ENCODE data around the gene SLIRP. TPM values are rescaled to one million over a fixed set of nuclear protein-coding genes. Genes with fewer than 3 reads are reported as not detected.
A peak's percentile ranks its signal among the peaks of the same experiment; 100 is the strongest.
"Not testable (repeated sequence)": the region's sequence is repeated elsewhere in the genome, so short reads cannot be mapped to it uniquely, and the experiment has no call there.

Gene SLIRP
- total RNA-seq (187 TPM), polyA plus RNA-seq (223 TPM)
- long read RNA-seq, donor 1, transcript SLIRP-209 (4 exons, 408 nt): major isoform, 16 of 17 reads
- long read RNA-seq, donor 1, partial matches to known transcripts: 0 of 17 reads
- long read RNA-seq, donor 1, other reads (novel, unspliced or antisense): 0 of 17 reads
- long read RNA-seq, donor 2: 0 reads
- long read RNA-seq, donor 3, transcript SLIRP-201 (4 exons, 394 nt): minor isoform, 12 of 354 reads
- long read RNA-seq, donor 3, transcript SLIRP-209 (4 exons, 408 nt): major isoform, 195 of 354 reads
- long read RNA-seq, donor 3, partial matches to known transcripts: 104 of 354 reads
- long read RNA-seq, donor 3, other reads (novel, unspliced or antisense): 31 of 354 reads
- long read RNA-seq, donor 4, transcript SLIRP-209 (4 exons, 408 nt): major isoform, 64 of 78 reads
- long read RNA-seq, donor 4, partial matches to known transcripts: 7 of 78 reads
- long read RNA-seq, donor 4, other reads (novel, unspliced or antisense): 0 of 78 reads
- long read RNA-seq, donor 5, transcript SLIRP-201 (4 exons, 394 nt): minor isoform, 10 of 317 reads
- long read RNA-seq, donor 5, transcript SLIRP-209 (4 exons, 408 nt): major isoform, 267 of 317 reads
- long read RNA-seq, donor 5, transcript SLIRP-207 (3 exons, 729 nt): minor isoform, 8 of 317 reads
- long read RNA-seq, donor 5, transcript SLIRP-202 (4 exons, 285 nt): minor isoform, 5 of 317 reads
- long read RNA-seq, donor 5, partial matches to known transcripts: 14 of 317 reads
- long read RNA-seq, donor 5, other reads (novel, unspliced or antisense): 6 of 317 reads
- long read RNA-seq, donor 6, transcript SLIRP-209 (4 exons, 408 nt): major isoform, 70 of 76 reads
- long read RNA-seq, donor 6, partial matches to known transcripts: 0 of 76 reads
- long read RNA-seq, donor 6, other reads (novel, unspliced or antisense): 0 of 76 reads
- long read RNA-seq, donor 7, transcript SLIRP-209 (4 exons, 408 nt): major isoform, 112 of 119 reads
- long read RNA-seq, donor 7, partial matches to known transcripts: 0 of 119 reads
- long read RNA-seq, donor 7, other reads (novel, unspliced or antisense): 0 of 119 reads
- long read RNA-seq, donor 8, transcript SLIRP-209 (4 exons, 408 nt): major isoform, 36 of 62 reads
- long read RNA-seq, donor 8, partial matches to known transcripts: 12 of 62 reads
- long read RNA-seq, donor 8, other reads (novel, unspliced or antisense): 11 of 62 reads
- long read RNA-seq, donor 9, transcript SLIRP-209 (4 exons, 408 nt): major isoform, 70 of 77 reads
- long read RNA-seq, donor 9, partial matches to known transcripts: 0 of 77 reads
- long read RNA-seq, donor 9, other reads (novel, unspliced or antisense): 0 of 77 reads
- long read RNA-seq, donor 10, transcript SLIRP-209 (4 exons, 408 nt): major isoform, 62 of 69 reads
- long read RNA-seq, donor 10, partial matches to known transcripts: 0 of 69 reads
- long read RNA-seq, donor 10, other reads (novel, unspliced or antisense): 0 of 69 reads

GRCh38 chr14:77707724-77708408 lies at the start of gene SLIRP, which contains the start of gene ALKBH1:
Gene SLIRP (plus strand): TSS chr14:77708103. CDS start chr14:77708112, 9 bp downstream.
Gene ALKBH1 (minus strand): TSS chr14:77708023. CDS start chr14:77708004, 19 bp downstream.
- no peaks in the 10 kb centered on the region for H3K27me3 ChIP-seq (ENCODE audit: control insufficient read depth in 2 of 2, insufficient read depth in 1 of 2, low read length in 1 of 2)
- peaks cover 7 to 12% of the 10 kb centered on the region in 2 donors for H3K4me1 ChIP-seq (ENCODE audit: control insufficient read depth in 2 of 2, insufficient read depth in 2 of 2, low read length in 2 of 2)
- H3K36me3 ChIP-seq (ENCODE audit: control insufficient read depth in 2 of 2, insufficient read depth in 2 of 2, low read length in 1 of 2): peaks cover 25 to 41% of the 10 kb centered on the region in 2 donors
- H3K9me3 ChIP-seq (ENCODE audit: control insufficient read depth in 2 of 2, insufficient read depth in 1 of 2, low read length in 1 of 2): no peaks in the 10 kb centered on the region
- DNase-seq (ENCODE audit: low read depth in 6 of 9, low spot score in 9 of 9): peak; percentile 77 to 97 (median 85)
- WGBS: under 1% methylated on average over 49 of the region's 49 CpGs
- H3K4me3 ChIP-seq (ENCODE audit: low read length in 2 of 2): peak within 1 kb of the TSS; percentile 66 to 95
- H3K27ac ChIP-seq (ENCODE audit: low read depth in 1 of 2, low read length in 1 of 2): peak within 1 kb of the TSS; percentile 39 to 67

GRCh38 chr14:77659831-77660230 lies 48.1 kb upstream of the SLIRP start:
- Histone ChIP-seq H3K9me3 (ENCODE audit: control insufficient read depth in 2 of 2, insufficient read depth in 1 of 2, low read length in 1 of 2) (no peaks in the 10 kb centered on the region), H3K4me1 (ENCODE audit: control insufficient read depth in 2 of 2, insufficient read depth in 2 of 2, low read length in 2 of 2) (no peaks in the 10 kb centered on the region), H3K36me3 (ENCODE audit: control insufficient read depth in 2 of 2, insufficient read depth in 2 of 2, low read length in 1 of 2) (no peaks in the 10 kb centered on the region), H3K27me3 (ENCODE audit: control insufficient read depth in 2 of 2, insufficient read depth in 1 of 2, low read length in 1 of 2) (no peaks in the 10 kb centered on the region), H3K27ac (ENCODE audit: low read depth in 1 of 2, low read length in 1 of 2) (no peak overlapping the region), H3K4me3 (ENCODE audit: low read length in 2 of 2) (no peak overlapping the region)
- WGBS: 94% methylated on average over 2 of the region's 2 CpGs
- no peak for DNase-seq (ENCODE audit: low read depth in 6 of 9, low spot score in 9 of 9)

GRCh38 chr14:77660754-77661153 lies 47.1 kb upstream of the SLIRP start:
- Histone ChIP-seq H3K27ac (ENCODE audit: low read depth in 1 of 2, low read length in 1 of 2) (no peak overlapping the region), H3K4me1 (ENCODE audit: control insufficient read depth in 2 of 2, insufficient read depth in 2 of 2, low read length in 2 of 2) (no peaks in the 10 kb centered on the region), H3K4me3 (ENCODE audit: low read length in 2 of 2) (no peak overlapping the region), H3K9me3 (ENCODE audit: control insufficient read depth in 2 of 2, insufficient read depth in 1 of 2, low read length in 1 of 2) (no peaks in the 10 kb centered on the region), H3K27me3 (ENCODE audit: control insufficient read depth in 2 of 2, insufficient read depth in 1 of 2, low read length in 1 of 2) (no peaks in the 10 kb centered on the region), H3K36me3 (ENCODE audit: control insufficient read depth in 2 of 2, insufficient read depth in 2 of 2, low read length in 1 of 2) (no peaks in the 10 kb centered on the region)
- DNase-seq (ENCODE audit: low read depth in 6 of 9, low spot score in 9 of 9): no peak
- 94% methylated on average over 7 of the region's 7 CpGs for WGBS

- not testable (repeated sequence) for H3K27me3 ChIP-seq (ENCODE audit: control insufficient read depth in 2 of 2, insufficient read depth in 1 of 2, low read length in 1 of 2); DNase-seq (ENCODE audit: low read depth in 6 of 9, low spot score in 9 of 9); H3K4me1 ChIP-seq (ENCODE audit: control insufficient read depth in 2 of 2, insufficient read depth in 2 of 2, low read length in 2 of 2); H3K27ac ChIP-seq (ENCODE audit: low read depth in 1 of 2, low read length in 1 of 2); H3K36me3 ChIP-seq (ENCODE audit: control insufficient read depth in 2 of 2, insufficient read depth in 2 of 2, low read length in 1 of 2); H3K4me3 ChIP-seq (ENCODE audit: low read length in 2 of 2); H3K9me3 ChIP-seq (ENCODE audit: control insufficient read depth in 2 of 2, insufficient read depth in 1 of 2, low read length in 1 of 2)
- WGBS: 91% methylated on average over 9 of the region's 9 CpGs
These were observed 46.3 kb upstream of the SLIRP start for GRCh38 chr14:77661562-77661961.

- H3K9me3 ChIP-seq (ENCODE audit: control insufficient read depth in 2 of 2, insufficient read depth in 1 of 2, low read length in 1 of 2): no peaks in the 10 kb centered on the region
- H3K4me3 ChIP-seq (ENCODE audit: low read length in 2 of 2): no peak overlapping the region
- no peaks in the 10 kb centered on the region for H3K4me1 ChIP-seq (ENCODE audit: control insufficient read depth in 2 of 2, insufficient read depth in 2 of 2, low read length in 2 of 2)
- no peaks in the 10 kb centered on the region for H3K36me3 ChIP-seq (ENCODE audit: control insufficient read depth in 2 of 2, insufficient read depth in 2 of 2, low read length in 1 of 2)
- no peaks in the 10 kb centered on the region for H3K27me3 ChIP-seq (ENCODE audit: control insufficient read depth in 2 of 2, insufficient read depth in 1 of 2, low read length in 1 of 2)
- no peak for DNase-seq (ENCODE audit: low read depth in 6 of 9, low spot score in 9 of 9)
- 86% methylated on average over 6 of the region's 6 CpGs for WGBS
- H3K27ac ChIP-seq (ENCODE audit: low read depth in 1 of 2, low read length in 1 of 2): no peak overlapping the region
These were observed 44.6 kb upstream of the SLIRP start for GRCh38 chr14:77663293-77663692.

GRCh38 chr14:77667331-77667730 lies 40.6 kb upstream of the SLIRP start:
- H3K9me3 ChIP-seq (ENCODE audit: control insufficient read depth in 2 of 2, insufficient read depth in 1 of 2, low read length in 1 of 2): no peaks in the 10 kb centered on the region
- H3K36me3 ChIP-seq (ENCODE audit: control insufficient read depth in 2 of 2, insufficient read depth in 2 of 2, low read length in 1 of 2): peaks cover 0 to 3% of the 10 kb centered on the region in 2 donors
- H3K27ac ChIP-seq (ENCODE audit: low read depth in 1 of 2, low read length in 1 of 2): no peak overlapping the region
- H3K4me3 ChIP-seq (ENCODE audit: low read length in 2 of 2): no peak overlapping the region
- no peaks in the 10 kb centered on the region for H3K4me1 ChIP-seq (ENCODE audit: control insufficient read depth in 2 of 2, insufficient read depth in 2 of 2, low read length in 2 of 2)
- DNase-seq (ENCODE audit: low read depth in 6 of 9, low spot score in 9 of 9): no peak
- H3K27me3 ChIP-seq (ENCODE audit: control insufficient read depth in 2 of 2, insufficient read depth in 1 of 2, low read length in 1 of 2): no peaks in the 10 kb centered on the region

- H3K4me3 ChIP-seq (ENCODE audit: low read length in 2 of 2): no peak overlapping the region
- no peaks in the 10 kb centered on the region for H3K9me3 ChIP-seq (ENCODE audit: control insufficient read depth in 2 of 2, insufficient read depth in 1 of 2, low read length in 1 of 2)
- H3K4me1 ChIP-seq (ENCODE audit: control insufficient read depth in 2 of 2, insufficient read depth in 2 of 2, low read length in 2 of 2): no peaks in the 10 kb centered on the region
- H3K27ac ChIP-seq (ENCODE audit: low read depth in 1 of 2, low read length in 1 of 2): no peak overlapping the region
- peaks cover 21 to 33% of the 10 kb centered on the region in 2 donors for H3K36me3 ChIP-seq (ENCODE audit: control insufficient read depth in 2 of 2, insufficient read depth in 2 of 2, low read length in 1 of 2)
- DNase-seq (ENCODE audit: low read depth in 6 of 9, low spot score in 9 of 9): no peak
- no peaks in the 10 kb centered on the region for H3K27me3 ChIP-seq (ENCODE audit: control insufficient read depth in 2 of 2, insufficient read depth in 1 of 2, low read length in 1 of 2)
These were observed 34.7 kb upstream of the SLIRP start for GRCh38 chr14:77673193-77673592.

GRCh38 chr14:77674931-77675330 lies 33.0 kb upstream of the SLIRP start:
- Histone ChIP-seq H3K4me1 (ENCODE audit: control insufficient read depth in 2 of 2, insufficient read depth in 2 of 2, low read length in 2 of 2) (no peaks in the 10 kb centered on the region), H3K9me3 (ENCODE audit: control insufficient read depth in 2 of 2, insufficient read depth in 1 of 2, low read length in 1 of 2) (no peaks in the 10 kb centered on the region), H3K27me3 (ENCODE audit: control insufficient read depth in 2 of 2, insufficient read depth in 1 of 2, low read length in 1 of 2) (no peaks in the 10 kb centered on the region), H3K27ac (ENCODE audit: low read depth in 1 of 2, low read length in 1 of 2) (no peak overlapping the region), H3K36me3 (ENCODE audit: control insufficient read depth in 2 of 2, insufficient read depth in 2 of 2, low read length in 1 of 2) (peaks cover 24 to 39% of the 10 kb centered on the region in 2 donors), H3K4me3 (ENCODE audit: low read length in 2 of 2) (no peak overlapping the region)
- no peak for DNase-seq (ENCODE audit: low read depth in 6 of 9, low spot score in 9 of 9)
- WGBS: 93% methylated on average over 8 of the region's 8 CpGs
